Chondrocyte (in vitro differentiated cells): ENCODE data around the gene CCDC27. TPM values are rescaled to one million over a fixed set of nuclear protein-coding genes. Genes with fewer than 3 reads are reported as not detected.
"Not testable (repeated sequence)": the region's sequence is repeated elsewhere in the genome, so short reads cannot be mapped to it uniquely, and the experiment has no call there.

Experiments
- DNase-seq: peaks from one replicate; pipeline ENCODE4 v3.0.0; 2021; ENCODE audit warnings: mixed read lengths, low spot score
- H3K27ac Mint-ChIP-seq: one replicate; pipeline ENCODE4 v1.8.0; 2021; ENCODE audit warnings: mild to moderate bottlenecking, moderate library complexity, mixed read lengths; ENCODE audit not compliant: unreplicated experiment
- H3K27me3 Mint-ChIP-seq: 2 replicates; pipeline ENCODE4 v1.8.0; 2021; ENCODE audit warnings: low read depth, mixed read lengths
- H3K36me3 Mint-ChIP-seq: 2 replicates; pipeline ENCODE4 v1.8.0; 2021; ENCODE audit warnings: low read depth, mixed read lengths
- H3K4me1 Mint-ChIP-seq: 2 replicates; pipeline ENCODE4 v1.8.0; 2021; ENCODE audit warnings: low read depth, mild to moderate bottlenecking, mixed read lengths
- H3K4me3 Mint-ChIP-seq: one replicate; pipeline ENCODE4 v1.8.0; 2021; ENCODE audit warnings: mild to moderate bottlenecking, moderate library complexity, mixed read lengths; ENCODE audit not compliant: unreplicated experiment
- H3K9me3 Mint-ChIP-seq: 2 replicates; pipeline ENCODE4 v1.8.0; 2021; ENCODE audit warnings: low read depth, mixed read lengths
- total RNA-seq: library from RNA; stranded (reverse); gene quantifications from 3 replicates; pipeline ENCODE4 v1.2.1, GENCODE V29; 2021
- TF ChIP-seq, protein P1 (sequence below): fragments of 200-600 bp; sonication (generic); IDR thresholded peaks from 2 replicates; pipeline ENCODE4 v1.5.0; 2021; ENCODE audit warnings: antibody characterized with exemption, mild to moderate bottlenecking, moderate library complexity

The CCDC27 gene
- total RNA-seq, 1 donor from 2014 or later = not detected

DNA sequence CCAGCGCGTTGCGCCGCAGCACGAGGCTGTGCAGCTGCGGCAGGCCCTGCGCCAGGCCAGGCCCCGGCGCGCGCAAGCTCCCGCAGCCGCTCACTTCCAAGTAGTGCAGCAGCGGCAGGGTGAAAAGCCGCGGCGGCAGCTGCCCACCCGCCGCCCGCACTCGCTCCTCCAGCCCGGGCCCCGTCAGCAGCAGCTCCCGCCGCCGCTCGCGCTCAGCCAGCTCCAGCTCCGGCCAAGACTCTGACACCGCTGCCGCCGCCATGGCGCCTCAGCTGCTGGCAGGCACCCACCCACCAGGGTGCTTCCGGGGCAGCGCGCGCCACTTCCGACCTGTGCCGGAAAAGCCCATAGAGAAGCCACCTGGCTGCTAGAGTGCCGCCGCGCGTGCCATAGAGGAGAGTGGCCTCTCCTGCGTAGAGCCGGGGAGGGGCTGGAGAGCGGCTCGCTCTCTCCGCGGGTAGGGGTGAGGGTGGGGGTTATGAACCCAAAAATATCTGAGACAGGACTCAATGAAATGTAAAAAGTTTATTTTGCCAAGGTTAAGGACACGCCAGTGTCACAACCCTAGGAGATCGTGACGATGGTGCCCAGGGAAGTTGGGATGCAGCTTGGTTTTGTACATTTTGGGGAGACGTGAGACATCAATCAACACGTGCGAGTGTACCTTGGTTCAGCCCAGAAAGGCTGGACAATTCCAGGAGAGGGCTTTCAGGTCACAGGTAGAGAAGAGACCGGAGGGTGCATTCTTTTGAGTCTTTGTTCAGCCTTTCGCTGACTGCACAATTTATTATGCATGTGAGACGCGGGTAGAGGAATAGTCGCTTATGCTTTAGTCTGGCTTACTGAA, 44.2 kb downstream of the CCDC27 start, which contains the start of gene LRRC47:
Gene LRRC47 (minus strand): TSS at position 284 of the 847 bp plus-strand sequence. CDS start 22 bp downstream, at position 262.
- Mint-ChIP-seq H3K27me3 (peaks cover 4% of the 10 kb centered on the region), H3K36me3 (peaks cover 2% of the 10 kb centered on the region)

DNA sequence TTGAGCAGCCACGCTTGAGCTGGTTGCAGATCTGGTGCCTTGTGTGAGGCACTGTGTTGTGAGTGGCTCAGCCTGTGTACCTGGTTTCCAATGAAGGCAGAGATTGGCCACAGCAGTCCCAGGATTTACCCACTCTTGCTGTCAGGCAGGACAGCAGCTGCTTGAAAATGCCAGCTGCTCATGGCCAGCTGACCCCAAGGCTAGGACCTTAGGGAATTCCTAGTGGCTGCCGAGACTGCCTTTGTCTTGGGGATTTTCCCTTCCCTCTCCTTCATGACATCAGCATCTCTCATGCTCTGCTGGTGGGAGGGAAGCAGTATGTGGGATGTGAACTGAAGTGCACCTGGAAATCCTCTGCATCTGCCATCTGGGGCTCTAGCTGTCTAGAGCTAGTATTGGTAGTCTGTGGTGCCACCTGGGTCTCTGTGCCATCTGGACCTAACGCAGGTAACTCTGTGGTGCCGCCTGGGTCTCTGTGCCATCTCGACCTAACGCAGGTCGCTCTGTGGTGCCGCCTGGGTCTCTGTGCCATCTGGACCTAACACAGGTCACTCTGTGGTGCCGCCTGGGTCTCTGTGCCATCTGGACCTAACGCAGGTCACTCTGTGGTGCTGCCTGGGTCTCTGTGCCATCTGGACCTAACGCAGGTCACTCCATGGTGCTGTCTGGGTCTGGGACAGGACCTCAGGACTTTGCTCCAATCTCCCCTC, 47.9 kb downstream of the CCDC27 start:
- no peak overlapping the region for H3K4me3 Mint-ChIP-seq
- no peaks in the 10 kb centered on the region for H3K9me3 Mint-ChIP-seq
- peaks cover 14% of the 10 kb centered on the region for H3K27me3 Mint-ChIP-seq
- no peak for DNase-seq
- H3K27ac Mint-ChIP-seq = no peak overlapping the region
- peaks cover 16% of the 10 kb centered on the region for H3K4me1 Mint-ChIP-seq
- TF ChIP-seq, protein P1, sequence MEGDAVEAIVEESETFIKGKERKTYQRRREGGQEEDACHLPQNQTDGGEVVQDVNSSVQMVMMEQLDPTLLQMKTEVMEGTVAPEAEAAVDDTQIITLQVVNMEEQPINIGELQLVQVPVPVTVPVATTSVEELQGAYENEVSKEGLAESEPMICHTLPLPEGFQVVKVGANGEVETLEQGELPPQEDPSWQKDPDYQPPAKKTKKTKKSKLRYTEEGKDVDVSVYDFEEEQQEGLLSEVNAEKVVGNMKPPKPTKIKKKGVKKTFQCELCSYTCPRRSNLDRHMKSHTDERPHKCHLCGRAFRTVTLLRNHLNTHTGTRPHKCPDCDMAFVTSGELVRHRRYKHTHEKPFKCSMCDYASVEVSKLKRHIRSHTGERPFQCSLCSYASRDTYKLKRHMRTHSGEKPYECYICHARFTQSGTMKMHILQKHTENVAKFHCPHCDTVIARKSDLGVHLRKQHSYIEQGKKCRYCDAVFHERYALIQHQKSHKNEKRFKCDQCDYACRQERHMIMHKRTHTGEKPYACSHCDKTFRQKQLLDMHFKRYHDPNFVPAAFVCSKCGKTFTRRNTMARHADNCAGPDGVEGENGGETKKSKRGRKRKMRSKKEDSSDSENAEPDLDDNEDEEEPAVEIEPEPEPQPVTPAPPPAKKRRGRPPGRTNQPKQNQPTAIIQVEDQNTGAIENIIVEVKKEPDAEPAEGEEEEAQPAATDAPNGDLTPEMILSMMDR = no peak
- H3K36me3 Mint-ChIP-seq = no peaks in the 10 kb centered on the region

More for the DNA sequence above, 44.2 kb downstream of the CCDC27 start, which contains the start of gene LRRC47:
- Mint-ChIP-seq H3K9me3 (no peaks in the 10 kb centered on the region), H3K27ac (peak within 1 kb of the TSS; percentile 79), H3K4me3 (peak within 1 kb of the TSS; percentile 85), H3K4me1 (peaks cover 46% of the 10 kb centered on the region)
- DNase-seq = peak; percentile 97
- TF ChIP-seq, protein P1 = peak; percentile 12

DNA sequence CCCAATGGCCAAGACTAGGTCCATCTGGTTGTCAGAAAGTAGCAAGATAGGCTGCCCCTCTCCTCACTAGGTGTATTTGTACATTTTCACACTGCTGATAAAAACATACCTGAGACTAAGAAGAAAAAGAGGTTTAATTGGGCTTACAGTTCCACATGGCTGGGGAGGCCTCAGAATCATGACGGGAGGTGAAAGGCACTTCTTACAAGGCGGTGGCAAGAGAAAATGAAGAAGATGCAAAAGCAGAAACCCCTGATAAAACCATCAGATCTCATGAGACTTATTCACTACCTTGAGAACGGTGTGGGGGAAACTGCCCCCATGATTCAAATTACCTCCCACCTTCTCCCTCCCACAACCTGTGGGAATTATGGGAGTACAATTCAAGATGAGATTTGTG, 48.5 kb downstream of the CCDC27 start:
- not testable (repeated sequence) for H3K4me3 Mint-ChIP-seq, H3K36me3 Mint-ChIP-seq, H3K27ac Mint-ChIP-seq, H3K9me3 Mint-ChIP-seq, DNase-seq
- peaks cover 12% of the 10 kb centered on the region for H3K4me1 Mint-ChIP-seq
- H3K27me3 Mint-ChIP-seq = peaks cover 16% of the 10 kb centered on the region

DNA sequence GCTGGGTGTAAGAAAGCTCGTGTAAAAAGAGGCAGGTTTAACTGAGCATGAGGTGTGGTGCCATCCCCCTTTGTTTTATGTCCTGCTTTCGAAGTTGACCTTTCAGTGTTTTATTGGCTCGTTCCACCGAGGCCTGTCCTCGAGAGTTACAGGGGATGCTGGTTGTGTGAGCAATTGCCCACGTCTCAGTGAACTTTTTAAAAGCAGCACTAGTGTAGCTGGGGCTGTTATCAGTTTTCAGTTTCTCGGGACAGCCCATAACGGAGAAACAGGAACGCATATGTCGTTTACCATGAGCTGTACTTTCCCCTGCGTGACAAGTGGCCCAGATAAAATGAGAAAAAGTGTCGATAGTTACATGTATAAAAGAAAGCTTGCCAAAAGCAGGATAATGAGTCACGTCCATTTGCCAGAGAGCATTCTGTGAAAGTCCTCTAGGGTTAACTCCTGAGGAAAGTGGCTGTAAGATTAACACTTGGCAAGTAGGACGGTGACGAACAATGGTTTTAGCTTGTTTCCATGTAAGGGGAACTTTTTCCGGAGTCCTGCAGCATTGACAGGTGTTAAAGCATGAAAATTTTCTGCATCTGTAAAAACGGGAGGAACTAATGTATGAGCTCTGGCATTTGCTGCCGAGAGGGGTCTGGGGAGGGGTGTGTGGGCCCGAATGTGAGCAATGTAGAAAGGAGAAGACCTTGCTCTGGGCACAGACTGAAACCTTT, 51.8 kb downstream of the CCDC27 start:
- Mint-ChIP-seq H3K9me3 (no peaks in the 10 kb centered on the region), H3K36me3 (no peaks in the 10 kb centered on the region), H3K27me3 (peaks cover 16% of the 10 kb centered on the region), H3K27ac (no peak overlapping the region), H3K4me3 (no peak overlapping the region), H3K4me1 (peaks cover 2% of the 10 kb centered on the region)
- TF ChIP-seq, protein P1 = no peak
- no peak for DNase-seq

DNA sequence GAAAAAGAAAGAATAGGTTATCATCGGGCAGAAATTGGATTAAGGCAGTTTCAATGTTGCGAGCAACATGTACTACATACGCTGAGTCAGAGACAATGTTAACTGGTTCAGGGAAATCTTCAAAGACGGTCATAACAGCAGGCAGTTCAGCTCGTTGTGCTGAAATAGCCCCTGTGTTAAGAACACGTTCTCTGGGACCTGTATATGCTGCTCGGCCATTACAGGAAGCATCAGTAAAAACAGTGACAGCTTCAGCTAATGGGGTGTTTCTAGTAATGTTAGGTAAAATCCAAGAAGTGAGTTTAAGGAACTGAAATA, 52.3 kb downstream of the CCDC27 start:
- not testable (repeated sequence) for H3K9me3 Mint-ChIP-seq, H3K4me3 Mint-ChIP-seq, H3K36me3 Mint-ChIP-seq, DNase-seq, H3K27ac Mint-ChIP-seq, H3K4me1 Mint-ChIP-seq
- H3K27me3 Mint-ChIP-seq = peaks cover 16% of the 10 kb centered on the region

DNA sequence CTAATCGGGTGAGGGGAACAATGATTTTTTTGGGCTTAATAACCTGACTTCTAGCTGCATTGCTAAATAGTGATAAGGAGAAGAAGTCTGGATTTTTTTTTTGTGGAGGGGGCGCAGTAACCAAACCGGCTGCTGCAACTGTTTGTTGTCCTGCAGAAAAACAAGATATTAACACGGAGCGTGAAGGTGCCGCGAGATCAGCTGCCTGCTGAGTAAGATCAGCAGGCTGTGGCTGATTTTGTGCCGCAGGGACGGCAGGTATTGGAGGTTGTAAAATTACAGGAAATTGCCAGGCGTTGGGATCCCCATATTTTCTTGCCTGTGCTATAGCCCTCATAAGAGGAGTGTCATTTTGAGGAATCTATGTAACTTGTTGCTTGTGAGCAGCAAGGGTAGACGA, 52.8 kb downstream of the CCDC27 start:
- H3K9me3 Mint-ChIP-seq = no peaks in the 10 kb centered on the region
- H3K36me3 Mint-ChIP-seq = no peaks in the 10 kb centered on the region
- H3K27ac Mint-ChIP-seq = no peak overlapping the region

More for the DNA sequence above, 52.8 kb downstream of the CCDC27 start:
- Mint-ChIP-seq H3K4me1 (peaks cover 2% of the 10 kb centered on the region), H3K4me3 (no peak overlapping the region), H3K27me3 (peaks cover 15% of the 10 kb centered on the region)
- DNase-seq = no peak
- TF ChIP-seq, protein P1 = no peak
